ENCODE measurements around the gene TNRC6B.

TNRC6B gene

DNA sequence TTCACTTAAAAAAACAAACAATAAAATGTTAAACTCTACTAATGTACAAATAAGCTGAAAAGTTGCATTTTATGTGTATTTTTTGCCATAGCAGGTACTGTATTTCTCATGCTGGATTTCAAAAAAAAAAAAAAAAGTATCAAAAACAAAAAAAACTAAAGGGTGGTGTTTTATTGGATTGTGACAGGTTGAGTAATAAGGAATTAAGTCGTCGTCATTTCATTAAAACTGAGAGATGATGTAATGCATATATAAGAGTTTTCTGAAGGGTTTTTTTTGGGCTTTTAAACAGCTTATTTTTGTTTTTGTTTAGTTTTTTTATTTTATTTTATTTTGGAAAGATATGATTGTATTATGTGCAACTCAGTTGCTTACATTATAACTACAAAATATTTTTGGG, 157.6 kb downstream of the TNRC6B start (continued):
- TF ChIP-seq ZNF544 (tag by site-specific recombination; IDR thresholded peaks at IDR 0.05): no peak
- no peak for TF ChIP-seq ZNF2 (tag by site-specific recombination; IDR thresholded peaks at IDR 0.05)
- TF ChIP-seq KLF16 (tag by site-specific recombination; IDR thresholded peaks at IDR 0.05): 0 out of 2 replicates have a peak, but pooled peaks have one; percentile 29

DNA sequence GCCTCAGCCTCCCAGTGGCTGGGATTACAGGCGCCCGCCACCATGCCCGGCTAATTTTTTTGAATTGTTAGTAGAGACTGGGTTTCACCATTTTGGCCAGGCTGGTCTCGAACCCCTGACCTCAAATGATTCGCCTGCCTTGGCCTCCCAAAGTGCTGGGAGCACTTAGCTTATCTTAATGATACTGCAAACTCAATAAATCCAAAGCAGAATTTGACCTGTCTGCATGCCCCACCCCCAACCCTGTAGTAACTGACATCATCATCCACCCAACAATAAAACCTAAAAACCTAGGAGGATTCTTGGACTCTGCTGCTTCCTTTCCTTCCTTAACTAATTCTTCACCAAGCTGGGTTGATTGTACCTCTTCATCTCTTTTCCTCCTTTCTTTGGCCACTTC, 162.3 kb downstream of the TNRC6B start:
- Histone ChIP-seq H3K4me1 (ENCODE audit: control insufficient read depth, insufficient read depth, low read length) (peaks cover 2% of the 10 kb centered on the region), H3K36me3 (ENCODE audit: control insufficient read depth in 2 of 2, insufficient read depth in 1 of 2, low read length in 2 of 2) (no peaks in the 10 kb centered on the region; a peak in 1 of 3 replicates), H3K9me3 (ENCODE audit: control insufficient read depth, insufficient read depth, low read depth, low read length) (no peaks in the 10 kb centered on the region), H3K4me3 (ENCODE audit: low read depth, low read length) (no peak overlapping the region), H3K27ac (ENCODE audit: extremely low read depth, low read depth, low read length) (no peak overlapping the region)
- CTCF ChIA-PET: interaction anchor here (1.0 kb wide), 1 partner anchor 8 kb away, joined by 4 read pairs; no protein-coding TSS in a partner anchor
- POLR2A ChIA-PET: interaction anchor here (0.7 kb wide), 1 partner anchor 9 kb away, joined by 3 read pairs; no protein-coding TSS in a partner anchor
- TF ChIP-seq, protein P1, sequence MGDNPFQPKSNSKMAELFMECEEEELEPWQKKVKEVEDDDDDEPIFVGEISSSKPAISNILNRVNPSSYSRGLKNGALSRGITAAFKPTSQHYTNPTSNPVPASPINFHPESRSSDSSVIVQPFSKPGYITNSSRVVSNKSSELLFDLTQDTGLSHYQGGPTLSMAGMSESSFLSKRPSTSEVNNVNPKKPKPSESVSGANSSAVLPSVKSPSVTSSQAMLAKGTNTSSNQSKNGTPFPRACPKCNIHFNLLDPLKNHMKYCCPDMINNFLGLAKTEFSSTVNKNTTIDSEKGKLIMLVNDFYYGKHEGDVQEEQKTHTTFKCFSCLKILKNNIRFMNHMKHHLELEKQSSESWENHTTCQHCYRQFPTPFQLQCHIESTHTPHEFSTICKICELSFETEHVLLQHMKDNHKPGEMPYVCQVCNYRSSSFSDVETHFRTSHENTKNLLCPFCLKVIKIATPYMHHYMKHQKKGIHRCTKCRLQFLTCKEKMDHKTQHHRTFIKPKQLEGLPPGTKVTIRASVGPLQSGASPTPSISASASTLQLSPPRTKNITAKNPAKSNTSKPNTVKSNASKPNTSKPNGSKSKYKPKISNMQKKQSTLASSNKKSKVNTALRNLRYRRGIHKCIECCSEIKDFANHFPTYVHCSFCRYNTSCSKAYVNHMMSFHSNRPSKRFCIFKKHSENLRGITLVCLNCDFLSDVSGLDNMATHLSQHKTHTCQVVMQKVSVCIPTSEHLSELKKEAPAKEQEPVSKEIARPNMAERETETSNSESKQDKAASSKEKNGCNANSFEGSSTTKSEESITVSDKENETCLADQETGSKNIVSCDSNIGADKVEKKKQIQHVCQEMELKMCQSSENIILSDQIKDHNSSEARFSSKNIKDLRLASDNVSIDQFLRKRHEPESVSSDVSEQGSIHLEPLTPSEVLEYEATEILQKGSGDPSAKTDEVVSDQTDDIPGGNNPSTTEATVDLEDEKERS (tag by site-specific recombination; IDR thresholded peaks at IDR 0.05): no peak
- TF ChIP-seq ZNF623 (tag by site-specific recombination; IDR thresholded peaks at IDR 0.05): no peak
- peak; percentile 37; the same call in 1 of the 2 replicates for TF ChIP-seq SCRT2 (tag by site-specific recombination; IDR thresholded peaks at IDR 0.05)
- TF ChIP-seq KLF7 (tag by site-specific recombination; IDR thresholded peaks at IDR 0.05; ENCODE audit: borderline replicate concordance): no peak
- no peak for TF ChIP-seq ZNF677 (tag by site-specific recombination; IDR thresholded peaks at IDR 0.05)
- TF ChIP-seq, protein P2, sequence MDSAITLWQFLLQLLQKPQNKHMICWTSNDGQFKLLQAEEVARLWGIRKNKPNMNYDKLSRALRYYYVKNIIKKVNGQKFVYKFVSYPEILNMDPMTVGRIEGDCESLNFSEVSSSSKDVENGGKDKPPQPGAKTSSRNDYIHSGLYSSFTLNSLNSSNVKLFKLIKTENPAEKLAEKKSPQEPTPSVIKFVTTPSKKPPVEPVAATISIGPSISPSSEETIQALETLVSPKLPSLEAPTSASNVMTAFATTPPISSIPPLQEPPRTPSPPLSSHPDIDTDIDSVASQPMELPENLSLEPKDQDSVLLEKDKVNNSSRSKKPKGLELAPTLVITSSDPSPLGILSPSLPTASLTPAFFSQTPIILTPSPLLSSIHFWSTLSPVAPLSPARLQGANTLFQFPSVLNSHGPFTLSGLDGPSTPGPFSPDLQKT (IDR thresholded peaks at IDR 0.05; ENCODE audit: borderline replicate concordance, low read depth, low read length): no peak
- no peak for TF ChIP-seq EGR2 (tag by site-specific recombination; IDR thresholded peaks at IDR 0.05; ENCODE audit: low read depth)
- TF ChIP-seq ZNF140 (tag by site-specific recombination; IDR thresholded peaks at IDR 0.05): no peak
- TF ChIP-seq, protein P3, sequence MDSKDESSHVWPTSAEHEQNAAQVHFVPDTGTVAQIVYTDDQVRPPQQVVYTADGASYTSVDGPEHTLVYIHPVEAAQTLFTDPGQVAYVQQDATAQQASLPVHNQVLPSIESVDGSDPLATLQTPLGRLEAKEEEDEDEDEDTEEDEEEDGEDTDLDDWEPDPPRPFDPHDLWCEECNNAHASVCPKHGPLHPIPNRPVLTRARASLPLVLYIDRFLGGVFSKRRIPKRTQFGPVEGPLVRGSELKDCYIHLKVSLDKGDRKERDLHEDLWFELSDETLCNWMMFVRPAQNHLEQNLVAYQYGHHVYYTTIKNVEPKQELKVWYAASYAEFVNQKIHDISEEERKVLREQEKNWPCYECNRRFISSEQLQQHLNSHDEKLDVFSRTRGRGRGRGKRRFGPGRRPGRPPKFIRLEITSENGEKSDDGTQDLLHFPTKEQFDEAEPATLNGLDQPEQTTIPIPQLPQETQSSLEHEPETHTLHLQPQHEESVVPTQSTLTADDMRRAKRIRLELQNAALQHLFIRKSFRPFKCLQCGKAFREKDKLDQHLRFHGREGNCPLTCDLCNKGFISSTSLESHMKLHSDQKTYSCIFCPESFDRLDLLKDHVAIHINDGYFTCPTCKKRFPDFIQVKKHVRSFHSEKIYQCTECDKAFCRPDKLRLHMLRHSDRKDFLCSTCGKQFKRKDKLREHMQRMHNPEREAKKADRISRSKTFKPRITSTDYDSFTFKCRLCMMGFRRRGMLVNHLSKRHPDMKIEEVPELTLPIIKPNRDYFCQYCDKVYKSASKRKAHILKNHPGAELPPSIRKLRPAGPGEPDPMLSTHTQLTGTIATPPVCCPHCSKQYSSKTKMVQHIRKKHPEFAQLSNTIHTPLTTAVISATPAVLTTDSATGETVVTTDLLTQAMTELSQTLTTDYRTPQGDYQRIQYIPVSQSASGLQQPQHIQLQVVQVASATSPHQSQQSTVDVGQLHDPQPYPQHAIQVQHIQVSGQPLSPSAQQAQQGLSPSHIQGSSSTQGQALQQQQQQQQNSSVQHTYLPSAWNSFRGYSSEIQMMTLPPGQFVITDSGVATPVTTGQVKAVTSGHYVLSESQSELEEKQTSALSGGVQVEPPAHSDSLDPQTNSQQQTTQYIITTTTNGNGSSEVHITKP (tag by site-specific recombination; IDR thresholded peaks at IDR 0.05): 0 out of 2 replicates have a peak, but pooled peaks have one; percentile 25
- TF ChIP-seq ZFHX2 (tag by site-specific recombination; conservative IDR thresholded peaks at IDR 0.05): no peak
- TF ChIP-seq ZNF561 (tag by site-specific recombination; IDR thresholded peaks at IDR 0.05; ENCODE audit: borderline replicate concordance): no peak
- TF ChIP-seq ZNF707 (tag by site-specific recombination; IDR thresholded peaks at IDR 0.05): no peak
- no peak for TF ChIP-seq ZNF239 (tag by site-specific recombination; IDR thresholded peaks at IDR 0.05)
- TF ChIP-seq, protein P4, sequence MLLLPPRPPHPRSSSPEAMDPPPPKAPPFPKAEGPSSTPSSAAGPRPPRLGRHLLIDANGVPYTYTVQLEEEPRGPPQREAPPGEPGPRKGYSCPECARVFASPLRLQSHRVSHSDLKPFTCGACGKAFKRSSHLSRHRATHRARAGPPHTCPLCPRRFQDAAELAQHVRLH (tag by site-specific recombination; IDR thresholded peaks at IDR 0.05): peak; percentile 84; the same call in 1 of the 2 replicates
- TF ChIP-seq, protein P5, sequence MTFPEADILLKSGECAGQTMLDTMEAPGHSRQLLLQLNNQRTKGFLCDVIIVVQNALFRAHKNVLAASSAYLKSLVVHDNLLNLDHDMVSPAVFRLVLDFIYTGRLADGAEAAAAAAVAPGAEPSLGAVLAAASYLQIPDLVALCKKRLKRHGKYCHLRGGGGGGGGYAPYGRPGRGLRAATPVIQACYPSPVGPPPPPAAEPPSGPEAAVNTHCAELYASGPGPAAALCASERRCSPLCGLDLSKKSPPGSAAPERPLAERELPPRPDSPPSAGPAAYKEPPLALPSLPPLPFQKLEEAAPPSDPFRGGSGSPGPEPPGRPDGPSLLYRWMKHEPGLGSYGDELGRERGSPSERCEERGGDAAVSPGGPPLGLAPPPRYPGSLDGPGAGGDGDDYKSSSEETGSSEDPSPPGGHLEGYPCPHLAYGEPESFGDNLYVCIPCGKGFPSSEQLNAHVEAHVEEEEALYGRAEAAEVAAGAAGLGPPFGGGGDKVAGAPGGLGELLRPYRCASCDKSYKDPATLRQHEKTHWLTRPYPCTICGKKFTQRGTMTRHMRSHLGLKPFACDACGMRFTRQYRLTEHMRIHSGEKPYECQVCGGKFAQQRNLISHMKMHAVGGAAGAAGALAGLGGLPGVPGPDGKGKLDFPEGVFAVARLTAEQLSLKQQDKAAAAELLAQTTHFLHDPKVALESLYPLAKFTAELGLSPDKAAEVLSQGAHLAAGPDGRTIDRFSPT (tag by site-specific recombination; IDR thresholded peaks at IDR 0.05): no peak; the same call in 1 of the 2 replicates
- no peak for TF ChIP-seq GLI4 (tag by site-specific recombination; IDR thresholded peaks at IDR 0.05)
- no peak for TF ChIP-seq ZNF114 (tag by site-specific recombination; IDR thresholded peaks at IDR 0.05)
- TF ChIP-seq ZNF514 (tag by site-specific recombination; IDR thresholded peaks at IDR 0.05): no peak
- 0 out of 2 replicates have a peak, but pooled peaks have one; percentile 76 for TF ChIP-seq BCL11A (tag by site-specific recombination; IDR thresholded peaks at IDR 0.05; ENCODE audit: low read depth)
- TF ChIP-seq ZBTB7A (tag by site-specific recombination; IDR thresholded peaks at IDR 0.05; ENCODE audit: low read depth): no peak
- TF ChIP-seq ZXDB (tag by site-specific recombination; IDR thresholded peaks at IDR 0.05): peak; percentile 64; the same call in 1 of the 2 replicates
- TF ChIP-seq, protein P6, sequence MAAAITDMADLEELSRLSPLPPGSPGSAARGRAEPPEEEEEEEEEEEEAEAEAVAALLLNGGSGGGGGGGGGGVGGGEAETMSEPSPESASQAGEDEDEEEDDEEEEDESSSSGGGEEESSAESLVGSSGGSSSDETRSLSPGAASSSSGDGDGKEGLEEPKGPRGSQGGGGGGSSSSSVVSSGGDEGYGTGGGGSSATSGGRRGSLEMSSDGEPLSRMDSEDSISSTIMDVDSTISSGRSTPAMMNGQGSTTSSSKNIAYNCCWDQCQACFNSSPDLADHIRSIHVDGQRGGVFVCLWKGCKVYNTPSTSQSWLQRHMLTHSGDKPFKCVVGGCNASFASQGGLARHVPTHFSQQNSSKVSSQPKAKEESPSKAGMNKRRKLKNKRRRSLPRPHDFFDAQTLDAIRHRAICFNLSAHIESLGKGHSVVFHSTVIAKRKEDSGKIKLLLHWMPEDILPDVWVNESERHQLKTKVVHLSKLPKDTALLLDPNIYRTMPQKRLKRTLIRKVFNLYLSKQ (tag by site-specific recombination; IDR thresholded peaks at IDR 0.05; ENCODE audit: borderline replicate concordance): no peak
- peak; percentile 16; the same call in 1 of the 2 replicates for TF ChIP-seq ZBTB17 (tag by site-specific recombination; IDR thresholded peaks at IDR 0.05)
